Fibroblast of mammary gland (primary cell): Measurements from ENCODE around the gene ZDHHC17.

Experiments
- DNase-seq: peaks from one replicate; pipeline ENCODE4 v3.0.0-alpha.2; 2010; ENCODE audit warnings: low read depth
- H3K4me3 ChIP-seq: 2 replicates; pipeline ENCODE4 v1.5.1; 2011; ENCODE audit warnings: low read depth, mild to moderate bottlenecking, low read length, moderate library complexity; ENCODE audit not compliant: control insufficient read depth
- CTCF ChIP-seq: conservative IDR thresholded peaks from 2 replicates; pipeline ENCODE4 v1.5.1; 2011; ENCODE audit warnings: low read depth, low read length, inconsistent platforms; ENCODE audit not compliant: control insufficient read depth, insufficient read depth

The ZDHHC17 gene

GRCh38 chr12:76847260-76847659 lies 83.3 kb downstream of the ZDHHC17 start:
- no peak overlapping the region for H3K4me3 ChIP-seq
- no peak for DNase-seq
- TF ChIP-seq CTCF, result no peak

- H3K4me3 ChIP-seq, result no peak overlapping the region
- no peak for DNase-seq
- TF ChIP-seq CTCF, result no peak
These were observed 84.2 kb downstream of the ZDHHC17 start for GRCh38 chr12:76848132-76848531.

- no peak overlapping the region for H3K4me3 ChIP-seq
- no peak for DNase-seq
- no peak for TF ChIP-seq CTCF
These were observed 88.2 kb downstream of the ZDHHC17 start for GRCh38 chr12:76852106-76852505.

DNA sequence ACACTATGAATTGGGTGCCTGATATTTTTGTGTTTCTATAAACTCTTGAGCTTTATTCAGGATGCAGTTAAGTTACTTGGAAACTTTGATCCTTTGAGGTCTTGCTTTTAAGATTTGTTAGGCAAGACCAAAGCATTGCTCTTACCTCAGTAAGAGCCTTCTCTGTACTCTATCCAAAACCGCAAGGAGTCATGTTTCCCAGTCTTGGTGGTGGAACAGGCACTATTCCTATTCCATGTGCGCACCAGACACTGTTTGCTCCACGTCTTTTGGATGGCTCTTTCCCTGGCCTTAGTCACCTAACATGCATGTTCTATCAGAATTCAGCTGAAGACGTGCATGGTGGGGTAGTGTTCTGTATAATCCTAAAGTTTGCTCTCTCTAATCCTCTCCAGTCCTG lies 91.4 kb downstream of the ZDHHC17 start:
- no peak for TF ChIP-seq CTCF
- no peak overlapping the region for H3K4me3 ChIP-seq
- DNase-seq, result peak; percentile 11

- H3K4me3 ChIP-seq, result no peak overlapping the region
- no peak for TF ChIP-seq CTCF
- no peak for DNase-seq
These were observed 92.2 kb downstream of the ZDHHC17 start for GRCh38 chr12:76856018-76856644.

- TF ChIP-seq CTCF, result no peak
- no peak for DNase-seq
- no peak overlapping the region for H3K4me3 ChIP-seq
These were observed 95.7 kb downstream of the ZDHHC17 start for GRCh38 chr12:76859611-76860010.

GRCh38 chr12:76860256-76860655 lies 96.3 kb downstream of the ZDHHC17 start:
- no peak overlapping the region for H3K4me3 ChIP-seq
- no peak for TF ChIP-seq CTCF
- DNase-seq, result no peak
